ENCODE measurements around the gene ABCA4.
"Not testable (repeated sequence)": the region's sequence is repeated elsewhere in the genome, so short reads cannot be mapped to it uniquely, and the experiment has no call there.

The ABCA4 gene
- long read RNA-seq, donor 1, result 0 reads
- long read RNA-seq, donor 2, result 0 reads
- long read RNA-seq, donor 3, result 0 reads
- long read RNA-seq, donor 4, result 0 reads
- long read RNA-seq, donor 5, result 0 reads
- long read RNA-seq, donor 6, result 0 reads
- long read RNA-seq, donor 7, result 0 reads
- long read RNA-seq, donor 8, result 0 reads

- DNase-seq, result no peak
Observed at GRCh38 chr1:94120991-94121390, at the start of gene ABCA4. Gene ABCA4, minus strand, starts transcription at chr1:94121148. Its CDS starts 103 bp downstream, at chr1:94121045.

- no peak for DNase-seq
Observed at GRCh38 chr1:94169126-94169525, 48.2 kb upstream of the ABCA4 start.

- DNase-seq, result no peak
Observed at GRCh38 chr1:94165843-94166242, 44.9 kb upstream of the ABCA4 start.

- not testable (repeated sequence) for DNase-seq
Observed at GRCh38 chr1:94164885-94165284, 43.9 kb upstream of the ABCA4 start.

- DNase-seq, result not testable (repeated sequence)
Observed at GRCh38 chr1:94164121-94164520, 43.2 kb upstream of the ABCA4 start.

GRCh38 chr1:94163249-94163648 is 42.3 kb upstream of the ABCA4 start:
- not testable (repeated sequence) for DNase-seq

GRCh38 chr1:94160811-94161210 is 39.9 kb upstream of the ABCA4 start:
- no peak for DNase-seq

- DNase-seq, result no peak
Observed at GRCh38 chr1:94156096-94156625, 35.2 kb upstream of the ABCA4 start.

GRCh38 chr1:94154989-94155388 is 34.0 kb upstream of the ABCA4 start:
- DNase-seq, result no peak

GRCh38 chr1:94153133-94153532 is 32.2 kb upstream of the ABCA4 start:
- DNase-seq, result no peak

GRCh38 chr1:94149166-94149565 is 28.2 kb upstream of the ABCA4 start:
- not testable (repeated sequence) for DNase-seq

GRCh38 chr1:94146273-94146672 is 25.3 kb upstream of the ABCA4 start:
- DNase-seq, result no peak

- no peak for DNase-seq
Observed at GRCh38 chr1:94144836-94145235, 23.9 kb upstream of the ABCA4 start.

GRCh38 chr1:94143809-94144176 is 22.8 kb upstream of the ABCA4 start:
- DNase-seq, result no peak

- DNase-seq, result no peak
Observed at GRCh38 chr1:94143173-94143808, 22.3 kb upstream of the ABCA4 start.

- DNase-seq, result no peak
Observed at GRCh38 chr1:94142583-94142982, 21.6 kb upstream of the ABCA4 start.

- no peak for DNase-seq
Observed at GRCh38 chr1:94142022-94142421, 21.1 kb upstream of the ABCA4 start.

- DNase-seq, result no peak
Observed at GRCh38 chr1:94132111-94132510, 11.2 kb upstream of the ABCA4 start.

- peak; percentile 35 for DNase-seq
Observed at GRCh38 chr1:94130851-94131595, 10.1 kb upstream of the ABCA4 start.

- no peak for DNase-seq
Observed at GRCh38 chr1:94126651-94127050, 5.7 kb upstream of the ABCA4 start.

GRCh38 chr1:94125551-94126514 is 4.9 kb upstream of the ABCA4 start:
- peak; percentile 42 for DNase-seq

- DNase-seq, result no peak
Observed at GRCh38 chr1:94124538-94124937, 3.6 kb upstream of the ABCA4 start.
